HG02642 (cell line): ENCODE results near the gene SLC44A4.
"Not testable (repeated sequence)": the region's sequence is repeated elsewhere in the genome, so short reads cannot be mapped to it uniquely, and the experiment has no call there.

ENCODE experiments used
- ATAC-seq: cut with Tn5 transposase; IDR thresholded peaks from one replicate; pipeline ENCODE4 v1.9.1; 2021; ENCODE audit warnings: mild to moderate bottlenecking; ENCODE audit not compliant: unreplicated experiment, poor library complexity

The SLC44A4 gene

GRCh38 chr6:31882344-31882743 is 3.5 kb upstream of the SLC44A4 start:
- no peak for ATAC-seq

GRCh38 chr6:31881136-31881859 is 2.5 kb upstream of the SLC44A4 start:
- no peak for ATAC-seq

GRCh38 chr6:31880616-31881015 is 1.8 kb upstream of the SLC44A4 start:
- ATAC-seq: no peak

GRCh38 chr6:31879901-31880300 is 1.1 kb upstream of the SLC44A4 start:
- ATAC-seq: no peak

GRCh38 chr6:31879143-31879542 is 346 bp upstream of the SLC44A4 start:
- ATAC-seq: no peak

GRCh38 chr6:31878222-31878621 is 575 bp downstream of the SLC44A4 start:
- ATAC-seq: no peak

GRCh38 chr6:31877651-31878161 is 1.1 kb downstream of the SLC44A4 start:
- ATAC-seq: no peak

- no peak for ATAC-seq
Measured at GRCh38 chr6:31877125-31877650, 1.6 kb downstream of the SLC44A4 start.

- ATAC-seq: no peak
Measured at GRCh38 chr6:31876357-31876756, 2.4 kb downstream of the SLC44A4 start.

GRCh38 chr6:31875877-31876276 is 2.9 kb downstream of the SLC44A4 start:
- ATAC-seq: no peak

GRCh38 chr6:31874836-31875572 is 3.8 kb downstream of the SLC44A4 start:
- ATAC-seq: no peak

- ATAC-seq: no peak
Measured at GRCh38 chr6:31874084-31874670, 4.6 kb downstream of the SLC44A4 start.

- no peak for ATAC-seq
Measured at GRCh38 chr6:31871046-31871659, 7.6 kb downstream of the SLC44A4 start.

- ATAC-seq: no peak
Measured at GRCh38 chr6:31870385-31870921, 8.3 kb downstream of the SLC44A4 start.

GRCh38 chr6:31869343-31869742 is 9.5 kb downstream of the SLC44A4 start:
- ATAC-seq: no peak

- ATAC-seq: not testable (repeated sequence)
Measured at GRCh38 chr6:31868658-31868971, 10.2 kb downstream of the SLC44A4 start.

- no peak for ATAC-seq
Measured at GRCh38 chr6:31865205-31866118, 13.3 kb downstream of the SLC44A4 start.

- ATAC-seq: no peak
Measured at GRCh38 chr6:31864818-31865204, 14.0 kb downstream of the SLC44A4 start.

GRCh38 chr6:31864123-31864562 is 14.7 kb downstream of the SLC44A4 start:
- ATAC-seq: not testable (repeated sequence)
